ENCODE data around the gene TWIST2. TPM values are rescaled to one million over a fixed set of nuclear protein-coding genes. Genes with fewer than 3 reads are reported as not detected.

TWIST2 gene
- total RNA-seq, 1 experiment from 2014 or later = not detected

DNA sequence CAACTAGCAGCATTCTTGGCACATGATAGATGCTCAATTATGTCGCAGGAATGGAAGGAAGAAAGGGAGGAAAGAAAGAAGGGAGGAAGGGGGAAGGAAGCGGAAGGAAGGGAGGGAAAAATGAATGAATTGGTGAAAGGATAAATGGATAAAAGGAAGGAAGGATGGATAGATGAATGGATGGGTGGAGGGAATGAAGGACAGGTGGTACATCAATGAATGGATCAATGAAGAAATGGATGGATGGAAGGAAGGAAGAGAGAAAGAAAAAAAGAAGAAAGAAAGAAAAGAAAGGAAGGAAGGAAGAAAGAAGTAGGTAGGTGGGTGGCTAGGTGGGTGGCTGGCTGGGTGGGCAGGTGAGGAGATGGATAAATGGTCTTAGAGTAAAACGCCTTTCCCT lies 56.8 kb downstream of the TWIST2 start:
- H3K4me1 ChIP-seq (ENCODE audit: insufficient read depth, low read length, poor library complexity, severe bottlenecking) = no peaks in the 10 kb centered on the region
- no peaks in the 10 kb centered on the region for H3K36me3 ChIP-seq (ENCODE audit: insufficient read depth, low read length, poor library complexity, severe bottlenecking)
- CTCF ChIA-PET = no interaction called here
- peaks cover 3% of the 10 kb centered on the region for H3K27me3 ChIP-seq (replicated peaks; ENCODE audit: insufficient read depth, low read depth, low read length, poor library complexity)
- no peak overlapping the region for H3K4me3 ChIP-seq (ENCODE audit: low read depth, low read length, poor library complexity, severe bottlenecking)
- DNase-seq (ENCODE audit: low spot score) = no peak
- intact Hi-C loops (cut with micrococcal nuclease; ENCODE audit: unreplicated experiment) = no loop called here
- no peak overlapping the region for H3K27ac ChIP-seq (ENCODE audit: low read depth, low read length, poor library complexity, severe bottlenecking)
- no TSS peak for BruUV-seq (replicated peaks)
- no peaks in the 10 kb centered on the region for H3K9me3 ChIP-seq (ENCODE audit: low read depth, low read length, poor library complexity, severe bottlenecking)
- POLR2A ChIA-PET (ENCODE audit: low non-redundant PET) = no interaction called here
- no peak for TF ChIP-seq EZH2 (IDR thresholded peaks at IDR 0.05; ENCODE audit: borderline replicate concordance, low read depth, low read length, poor library complexity, severe bottlenecking)

DNA sequence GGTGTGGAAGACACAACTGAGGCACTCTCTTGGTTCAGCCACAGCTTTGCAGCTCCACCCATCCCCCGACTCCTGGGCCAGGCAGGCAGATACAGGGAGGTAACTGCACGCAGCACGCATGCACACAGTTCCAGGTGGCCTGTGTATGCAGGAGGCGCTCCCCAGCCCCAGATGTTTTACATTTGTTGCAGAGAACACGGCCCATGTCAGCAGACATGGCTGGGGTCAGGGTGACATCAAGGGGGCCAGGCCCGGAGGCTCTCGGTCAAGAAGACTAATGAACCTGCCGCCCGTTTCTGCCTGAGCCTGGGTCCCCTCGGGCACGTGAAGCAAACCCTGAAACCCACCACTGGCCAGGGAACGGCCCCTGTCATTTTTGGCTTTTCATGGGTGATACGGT lies 57.3 kb downstream of the TWIST2 start:
- TF ChIP-seq EZH2 (IDR thresholded peaks at IDR 0.05; ENCODE audit: borderline replicate concordance, low read depth, low read length, poor library complexity, severe bottlenecking) = no peak
- TF ChIP-seq, protein P1, sequence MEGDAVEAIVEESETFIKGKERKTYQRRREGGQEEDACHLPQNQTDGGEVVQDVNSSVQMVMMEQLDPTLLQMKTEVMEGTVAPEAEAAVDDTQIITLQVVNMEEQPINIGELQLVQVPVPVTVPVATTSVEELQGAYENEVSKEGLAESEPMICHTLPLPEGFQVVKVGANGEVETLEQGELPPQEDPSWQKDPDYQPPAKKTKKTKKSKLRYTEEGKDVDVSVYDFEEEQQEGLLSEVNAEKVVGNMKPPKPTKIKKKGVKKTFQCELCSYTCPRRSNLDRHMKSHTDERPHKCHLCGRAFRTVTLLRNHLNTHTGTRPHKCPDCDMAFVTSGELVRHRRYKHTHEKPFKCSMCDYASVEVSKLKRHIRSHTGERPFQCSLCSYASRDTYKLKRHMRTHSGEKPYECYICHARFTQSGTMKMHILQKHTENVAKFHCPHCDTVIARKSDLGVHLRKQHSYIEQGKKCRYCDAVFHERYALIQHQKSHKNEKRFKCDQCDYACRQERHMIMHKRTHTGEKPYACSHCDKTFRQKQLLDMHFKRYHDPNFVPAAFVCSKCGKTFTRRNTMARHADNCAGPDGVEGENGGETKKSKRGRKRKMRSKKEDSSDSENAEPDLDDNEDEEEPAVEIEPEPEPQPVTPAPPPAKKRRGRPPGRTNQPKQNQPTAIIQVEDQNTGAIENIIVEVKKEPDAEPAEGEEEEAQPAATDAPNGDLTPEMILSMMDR (conservative IDR thresholded peaks at IDR 0.05; ENCODE audit: low read depth, low read length) = no peak
- Histone ChIP-seq H3K27ac (ENCODE audit: low read depth, low read length, poor library complexity, severe bottlenecking) (no peak overlapping the region), H3K9me3 (ENCODE audit: low read depth, low read length, poor library complexity, severe bottlenecking) (no peaks in the 10 kb centered on the region), H3K4me3 (ENCODE audit: low read depth, low read length, poor library complexity, severe bottlenecking) (no peak overlapping the region), H3K36me3 (ENCODE audit: insufficient read depth, low read length, poor library complexity, severe bottlenecking) (no peaks in the 10 kb centered on the region), H3K4me1 (ENCODE audit: insufficient read depth, low read length, poor library complexity, severe bottlenecking) (no peaks in the 10 kb centered on the region), H3K27me3 (replicated peaks; ENCODE audit: insufficient read depth, low read depth, low read length, poor library complexity) (peaks cover 3% of the 10 kb centered on the region)
- POLR2A ChIA-PET (ENCODE audit: low non-redundant PET) = no interaction called here
- intact Hi-C loops (cut with micrococcal nuclease; ENCODE audit: unreplicated experiment) = no loop called here
- no peak for DNase-seq (ENCODE audit: low spot score)
- BruUV-seq (replicated peaks) = no TSS peak
- CTCF ChIA-PET = no interaction called here

DNA sequence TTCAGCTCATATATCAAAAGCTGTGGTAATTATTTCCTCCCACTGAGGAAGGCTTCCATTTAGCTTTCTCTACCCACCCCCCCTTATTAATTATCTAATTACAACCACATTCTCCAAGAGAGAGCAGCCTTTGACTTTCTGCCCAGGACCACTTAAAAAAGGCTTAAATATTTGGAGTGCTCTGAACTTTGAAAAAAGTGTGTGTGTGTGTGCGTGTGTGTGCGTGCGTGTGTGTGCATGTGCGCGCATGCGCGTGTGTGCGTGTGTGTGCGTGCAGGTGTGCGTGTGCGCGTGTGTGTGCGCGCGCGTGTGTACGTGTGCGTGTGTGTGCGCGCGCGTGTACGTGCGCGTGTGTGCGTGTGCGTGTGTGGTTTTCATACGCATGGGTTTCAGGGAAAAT lies 57.8 kb downstream of the TWIST2 start:
- peak; percentile 40 for DNase-seq (ENCODE audit: low spot score)
- no peaks in the 10 kb centered on the region for H3K9me3 ChIP-seq (ENCODE audit: low read depth, low read length, poor library complexity, severe bottlenecking)
- no peaks in the 10 kb centered on the region for H3K27me3 ChIP-seq (replicated peaks; ENCODE audit: insufficient read depth, low read depth, low read length, poor library complexity)
- H3K4me1 ChIP-seq (ENCODE audit: insufficient read depth, low read length, poor library complexity, severe bottlenecking) = no peaks in the 10 kb centered on the region
- no peak overlapping the region for H3K27ac ChIP-seq (ENCODE audit: low read depth, low read length, poor library complexity, severe bottlenecking)
- H3K36me3 ChIP-seq (ENCODE audit: insufficient read depth, low read length, poor library complexity, severe bottlenecking) = no peaks in the 10 kb centered on the region
- no peak overlapping the region for H3K4me3 ChIP-seq (ENCODE audit: low read depth, low read length, poor library complexity, severe bottlenecking)
- intact Hi-C loops (cut with micrococcal nuclease; ENCODE audit: unreplicated experiment) = no loop called here
- no peak for TF ChIP-seq EZH2 (IDR thresholded peaks at IDR 0.05; ENCODE audit: borderline replicate concordance, low read depth, low read length, poor library complexity, severe bottlenecking)
- TF ChIP-seq, protein P1 (conservative IDR thresholded peaks at IDR 0.05; ENCODE audit: low read depth, low read length) = no peak
- POLR2A ChIA-PET (ENCODE audit: low non-redundant PET) = no interaction called here
- CTCF ChIA-PET = no interaction called here
- BruUV-seq (replicated peaks) = no TSS peak

DNA sequence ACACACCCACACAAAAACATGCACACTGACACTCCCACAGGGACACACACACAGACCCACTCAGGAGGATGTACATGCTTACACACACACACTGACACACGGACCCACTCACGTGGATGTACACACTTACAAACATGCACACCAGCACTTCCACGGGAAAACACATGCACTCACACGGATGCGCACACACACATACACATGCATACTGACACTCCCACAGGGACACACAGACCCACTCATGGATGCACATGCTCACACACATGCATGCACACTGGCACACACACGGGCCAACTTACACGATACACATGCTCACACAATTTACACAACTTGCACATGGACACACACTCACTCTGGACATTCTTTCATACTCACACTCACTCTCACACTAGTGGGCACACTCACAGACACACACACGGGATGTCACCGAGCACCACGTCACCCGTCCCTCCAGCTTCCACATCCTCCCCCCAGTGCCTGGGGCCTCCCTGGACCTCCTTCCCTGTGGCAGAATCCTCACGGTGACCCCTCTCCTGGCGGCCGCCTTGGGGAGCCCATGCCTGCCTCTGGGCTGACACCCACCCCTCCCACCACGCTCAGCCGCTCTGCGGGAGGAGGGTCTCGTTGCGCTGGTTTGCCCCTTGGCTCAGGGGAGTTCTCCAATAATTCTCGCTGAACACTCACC lies 58.5 kb downstream of the TWIST2 start:
- BruUV-seq (replicated peaks) = no TSS peak
- ChIA-PET POLR2A (ENCODE audit: low non-redundant PET) (no interaction called here), CTCF (no interaction called here)
- Histone ChIP-seq H3K4me1 (ENCODE audit: insufficient read depth, low read length, poor library complexity, severe bottlenecking) (no peaks in the 10 kb centered on the region), H3K4me3 (ENCODE audit: low read depth, low read length, poor library complexity, severe bottlenecking) (no peak overlapping the region), H3K27me3 (replicated peaks; ENCODE audit: insufficient read depth, low read depth, low read length, poor library complexity) (no peaks in the 10 kb centered on the region), H3K9me3 (ENCODE audit: low read depth, low read length, poor library complexity, severe bottlenecking) (no peaks in the 10 kb centered on the region), H3K36me3 (ENCODE audit: insufficient read depth, low read length, poor library complexity, severe bottlenecking) (no peaks in the 10 kb centered on the region), H3K27ac (ENCODE audit: low read depth, low read length, poor library complexity, severe bottlenecking) (no peak overlapping the region)
- no peak for DNase-seq (ENCODE audit: low spot score)
- TF ChIP-seq, protein P1 (conservative IDR thresholded peaks at IDR 0.05; ENCODE audit: low read depth, low read length) = no peak
- no peak for TF ChIP-seq EZH2 (IDR thresholded peaks at IDR 0.05; ENCODE audit: borderline replicate concordance, low read depth, low read length, poor library complexity, severe bottlenecking)
- intact Hi-C loops (cut with micrococcal nuclease; ENCODE audit: unreplicated experiment) = no loop called here
